HG03439 (cell line): ENCODE measurements around the gene TRPC1.
"Not testable (repeated sequence)": the region's sequence is repeated elsewhere in the genome, so short reads cannot be mapped to it uniquely, and the experiment has no call there.

Source experiments
- ATAC-seq: cut with Tn5 transposase; IDR thresholded peaks from one replicate; pipeline ENCODE4 v1.9.1; 2021; ENCODE audit warnings: mild to moderate bottlenecking, moderate library complexity; ENCODE audit not compliant: unreplicated experiment

TRPC1 gene

DNA sequence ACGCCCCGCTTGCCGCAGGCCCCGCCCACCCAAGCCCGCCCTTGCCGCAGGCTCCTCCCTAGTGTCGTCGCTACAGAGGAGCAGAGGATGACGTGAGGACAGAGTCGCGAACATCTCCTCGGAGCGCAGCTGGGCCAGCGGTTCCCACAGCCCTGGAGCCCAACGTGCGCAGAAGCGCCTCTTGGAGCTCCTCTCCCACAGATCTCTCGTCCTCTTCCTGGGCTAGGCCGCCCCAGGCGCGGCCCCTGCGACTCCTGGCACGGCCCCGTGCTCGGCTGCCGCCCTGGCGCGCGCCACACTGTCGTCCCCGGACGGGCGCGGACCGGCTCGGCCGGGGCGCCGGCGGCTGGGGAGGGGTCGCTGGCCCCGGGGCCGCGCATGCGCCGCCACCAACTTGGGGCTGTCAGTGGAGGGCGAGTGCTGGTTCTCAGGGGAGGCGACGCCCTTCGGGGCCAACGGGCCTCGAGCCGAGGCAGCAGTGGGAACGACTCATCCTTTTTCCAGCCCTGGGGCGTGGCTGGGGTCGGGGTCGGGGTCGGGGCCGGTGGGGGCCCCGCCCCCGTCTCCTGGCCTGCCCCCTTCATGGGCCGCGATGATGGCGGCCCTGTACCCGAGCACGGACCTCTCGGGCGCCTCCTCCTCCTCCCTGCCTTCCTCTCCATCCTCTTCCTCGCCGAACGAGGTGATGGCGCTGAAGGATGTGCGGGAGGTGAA, at the start of gene TRPC1:
TSS of gene TRPC1 (plus strand) at position 67 of the 714 bp plus-strand sequence. CDS start at position 593, 526 bp downstream.
- peak; percentile 96 for ATAC-seq

DNA sequence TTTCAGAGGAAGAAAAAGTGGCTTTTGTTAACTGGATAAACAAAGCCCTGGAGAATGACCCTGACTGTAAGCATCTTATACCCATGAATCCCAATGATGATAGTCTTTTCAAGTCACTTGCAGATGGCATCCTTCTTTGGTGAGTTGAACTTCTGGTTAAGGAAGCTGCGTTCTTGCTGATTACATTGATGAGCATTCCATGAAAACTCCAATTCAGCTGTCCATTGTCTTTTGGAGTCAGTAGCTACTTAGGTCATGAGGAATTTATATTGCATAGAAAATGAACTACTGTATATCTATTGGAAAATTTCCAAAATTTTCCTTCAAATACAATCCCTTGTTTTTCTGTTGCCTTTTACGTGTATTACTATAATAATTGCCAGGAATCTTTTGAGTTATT, 47.7 kb upstream of the TRPC1 start:
- no peak for ATAC-seq

DNA sequence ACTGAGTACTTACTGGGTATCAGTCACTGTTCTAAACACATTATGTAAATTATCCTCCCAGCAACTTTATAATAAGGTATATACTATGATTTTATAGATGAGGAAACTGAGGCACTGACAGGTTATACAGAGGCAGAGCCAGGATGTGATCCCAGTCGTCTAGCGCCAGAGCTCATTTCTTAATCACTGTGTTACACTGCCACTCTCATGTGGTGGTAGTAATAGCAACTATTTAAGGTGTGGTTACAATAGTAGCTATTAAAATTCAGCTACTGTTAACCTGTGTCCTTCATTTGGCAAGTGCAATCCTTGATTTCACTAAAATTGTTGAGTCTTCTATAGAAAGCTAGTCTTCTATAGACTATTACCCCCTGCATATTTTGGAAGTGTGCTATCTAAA, 43.1 kb upstream of the TRPC1 start:
- no peak for ATAC-seq

DNA sequence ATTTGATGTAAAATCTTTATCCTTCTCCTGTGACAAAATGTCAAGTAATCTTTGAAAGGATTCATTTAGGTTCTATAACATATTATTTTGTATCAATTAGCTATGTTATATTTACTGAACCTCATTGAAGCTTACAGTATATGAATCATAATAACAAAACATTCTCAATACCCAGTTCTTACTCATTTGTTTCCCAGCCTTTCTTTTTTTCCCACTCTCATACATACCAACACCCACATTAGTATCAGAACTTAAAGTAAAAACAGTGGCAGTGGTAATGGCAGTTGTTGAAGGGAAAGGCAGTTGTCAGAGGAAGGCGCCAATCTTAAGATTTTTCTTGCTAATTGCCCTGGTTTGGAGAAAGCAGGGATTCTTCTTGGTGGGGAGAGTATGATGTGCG, 33.2 kb upstream of the TRPC1 start:
- ATAC-seq: no peak

DNA sequence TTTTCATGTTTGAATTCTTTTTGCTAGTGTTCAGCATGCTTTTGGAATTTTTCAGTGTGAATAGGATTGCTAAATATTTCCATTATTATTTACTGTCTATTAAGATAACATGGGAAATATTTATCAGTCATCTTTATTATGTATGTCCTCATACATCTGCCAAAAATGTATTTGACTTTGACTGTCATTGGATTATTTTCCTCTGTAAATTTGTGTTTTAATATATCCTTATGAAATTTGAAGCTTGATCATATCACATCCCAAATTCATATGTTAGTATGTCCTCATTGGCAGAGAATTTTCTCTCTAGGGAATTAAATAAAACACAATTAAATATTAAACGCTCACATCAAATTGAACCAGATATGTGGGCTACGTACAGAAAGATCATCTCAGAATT, 32.3 kb upstream of the TRPC1 start:
- ATAC-seq: no peak

DNA sequence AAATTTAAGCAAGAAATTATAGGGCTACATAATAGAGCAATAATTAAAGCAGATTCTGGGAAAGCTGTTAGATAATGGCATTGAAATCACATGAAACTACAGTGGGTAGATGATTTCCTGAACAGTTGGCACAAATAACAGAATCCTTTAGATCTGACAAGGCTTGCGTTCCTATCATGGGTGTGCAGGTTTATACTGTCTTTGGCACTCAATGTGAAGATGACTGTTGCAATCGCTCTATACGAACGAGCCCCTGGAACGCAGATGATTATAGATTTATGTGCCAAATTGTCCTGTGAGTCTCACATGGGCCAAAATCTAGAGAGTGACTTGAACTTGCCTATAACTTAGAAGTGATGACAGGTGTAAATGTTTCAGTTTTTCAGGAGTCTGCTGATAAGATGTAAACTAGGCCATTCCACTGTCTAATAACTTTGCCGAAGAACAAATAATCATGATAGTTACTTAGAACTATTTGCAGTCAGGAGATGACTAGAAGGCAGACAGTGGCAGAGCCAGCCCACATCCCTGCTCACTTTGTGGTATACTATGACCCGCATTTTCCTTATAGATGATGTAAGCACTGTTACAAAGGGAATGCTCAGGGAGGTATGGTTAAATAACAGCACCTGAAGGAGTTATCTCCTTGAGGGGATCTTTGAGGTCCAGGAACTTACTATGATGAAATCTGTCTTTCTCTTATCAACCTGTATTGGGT, 30.5 kb upstream of the TRPC1 start:
- ATAC-seq: no peak

DNA sequence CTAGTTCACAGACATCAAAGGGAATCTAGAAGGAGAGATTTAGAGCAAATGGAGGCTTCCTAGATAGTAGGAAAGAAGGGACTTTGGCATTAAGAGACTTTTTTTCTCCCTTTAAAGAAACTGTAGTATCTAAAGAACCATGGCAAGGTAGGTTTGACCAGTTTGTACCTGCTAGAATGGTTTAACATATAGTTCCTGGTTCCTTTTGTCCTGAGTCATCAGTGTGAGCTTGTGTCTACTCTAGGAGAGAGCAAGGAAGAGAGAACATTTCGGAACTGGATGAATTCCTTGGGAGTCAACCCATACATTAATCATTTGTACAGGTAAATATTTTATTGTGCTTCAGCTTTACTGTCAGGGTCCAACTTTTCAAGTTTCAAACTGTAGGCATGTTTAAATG, 29.6 kb upstream of the TRPC1 start:
- ATAC-seq: no peak

DNA sequence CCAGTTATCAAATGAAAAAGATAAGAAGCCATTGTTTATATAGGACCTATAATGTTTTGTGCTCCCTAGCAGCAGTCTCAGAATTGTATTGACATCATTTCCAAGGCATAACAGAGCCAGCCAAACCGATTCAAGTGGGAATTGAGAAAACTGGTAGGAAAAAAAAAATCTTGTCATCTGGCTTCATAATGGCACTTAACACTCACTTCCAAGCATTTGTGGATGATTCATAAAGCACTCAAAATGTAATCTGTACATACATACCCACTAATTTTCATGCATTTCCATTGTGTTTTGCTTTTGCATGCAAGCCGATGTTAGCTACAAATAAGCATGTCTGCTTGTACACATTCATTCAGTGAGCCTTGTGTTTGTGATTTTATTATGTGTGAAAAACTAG, 18.6 kb upstream of the TRPC1 start:
- ATAC-seq: no peak

DNA sequence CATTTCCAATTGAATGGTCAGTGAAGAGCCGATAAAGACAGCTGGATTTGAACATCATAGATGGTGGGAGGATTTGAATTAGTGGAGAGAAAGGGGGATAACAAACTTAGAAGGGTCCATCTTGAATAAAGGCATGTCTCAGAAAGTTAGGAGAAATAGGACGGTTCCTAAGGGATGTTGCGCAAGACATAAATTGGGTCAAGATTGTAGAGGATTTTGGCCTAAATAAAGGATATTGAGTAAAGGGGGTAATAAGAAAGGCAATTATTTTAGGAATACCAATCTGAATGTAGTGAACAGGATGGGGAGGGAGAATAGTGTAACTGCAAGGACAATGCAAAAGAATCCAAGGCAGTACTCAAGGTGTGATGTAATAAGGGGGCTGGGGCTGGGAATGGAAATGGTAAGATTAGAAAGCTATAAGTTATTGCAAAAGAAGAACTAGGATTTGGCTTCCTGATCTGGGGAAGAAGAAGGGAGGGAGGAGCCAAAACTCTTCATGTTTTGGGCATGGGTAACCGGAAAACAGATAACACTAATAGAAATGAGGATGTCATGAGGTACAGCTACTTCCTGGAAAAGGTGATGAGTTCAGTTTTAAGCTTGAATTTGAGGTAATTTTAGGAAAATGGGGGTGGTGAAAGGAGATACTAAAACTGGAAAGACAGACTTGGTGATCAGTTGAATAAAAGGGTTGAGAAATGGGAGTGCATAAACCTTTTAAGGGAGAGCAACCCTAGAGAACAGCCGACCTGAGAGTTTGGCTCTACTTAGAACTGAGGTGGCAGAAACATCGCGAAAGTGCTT, 17.3 kb upstream of the TRPC1 start:
- ATAC-seq: no peak

DNA sequence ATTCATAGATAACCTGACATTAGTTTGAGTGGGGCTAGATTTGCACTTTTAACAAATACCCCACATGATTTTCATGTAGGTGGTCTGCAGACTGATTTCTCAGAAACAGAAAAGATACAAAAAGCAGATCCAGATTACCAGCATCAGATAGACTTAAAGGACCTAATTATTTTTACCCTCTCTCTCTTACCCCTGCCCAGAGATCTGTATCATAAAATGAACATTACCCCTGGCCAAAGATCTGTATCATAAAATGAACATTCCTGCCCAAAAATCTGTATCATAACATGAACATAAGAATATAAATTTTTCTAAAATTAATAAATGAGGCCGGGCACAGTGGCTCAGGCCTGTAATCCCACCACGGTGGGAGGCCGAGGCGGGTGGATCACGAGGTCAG, 14.6 kb upstream of the TRPC1 start:
- ATAC-seq: no peak

DNA sequence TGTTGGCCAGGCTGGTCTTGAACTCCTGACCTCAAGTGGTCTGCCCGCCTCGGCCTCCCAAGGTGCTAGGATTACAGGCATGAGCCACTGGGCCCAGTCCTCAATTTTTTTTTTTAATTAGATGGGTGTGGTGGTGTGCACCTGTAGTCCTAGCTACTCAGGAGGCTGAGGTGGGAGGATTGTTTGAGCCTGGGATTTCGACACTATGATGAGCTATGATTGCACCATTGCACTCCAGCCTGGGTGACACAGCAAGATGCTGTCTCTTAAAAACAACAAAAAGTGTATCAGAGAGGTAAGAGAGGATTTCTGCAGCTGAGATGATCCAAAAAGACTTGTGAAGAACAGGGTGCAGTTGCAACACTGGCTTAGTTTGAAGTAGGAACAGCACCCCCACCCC, 9.0 kb upstream of the TRPC1 start:
- ATAC-seq: not testable (repeated sequence)

DNA sequence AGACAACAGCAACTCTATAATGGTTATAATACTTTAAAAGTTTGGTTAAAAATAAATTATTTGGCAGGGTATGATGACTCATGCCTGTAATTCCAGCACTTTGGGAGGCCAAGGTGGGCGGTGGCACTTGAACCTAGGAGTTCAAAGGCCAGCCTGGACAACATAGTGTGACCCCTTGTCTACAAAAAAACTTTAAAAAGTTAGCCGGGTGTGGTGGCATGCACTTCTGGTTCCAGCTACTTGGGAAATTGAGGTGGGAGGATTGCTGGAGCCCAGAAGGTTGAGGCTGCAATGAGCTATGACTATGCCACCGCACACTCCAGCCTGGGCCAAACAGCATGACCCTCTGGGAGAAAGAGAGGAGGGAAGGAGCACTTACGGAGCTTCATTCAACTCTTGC, 7.7 kb upstream of the TRPC1 start:
- ATAC-seq: no peak

DNA sequence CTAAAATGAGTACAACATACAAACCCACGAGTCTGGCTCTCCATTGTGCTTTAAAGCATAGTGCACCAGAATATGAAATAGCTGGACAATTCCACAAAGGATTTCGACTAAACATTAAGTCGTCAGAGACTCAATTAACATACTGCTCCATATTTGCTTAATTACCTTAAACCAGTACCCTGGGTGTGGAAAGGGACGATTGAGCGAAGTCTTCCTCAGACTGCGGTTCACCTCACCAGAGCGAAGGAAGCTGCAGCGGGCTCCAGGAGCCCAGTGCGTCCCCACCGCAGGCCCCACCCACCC, 218 bp upstream of the TRPC1 start:
- ATAC-seq: no peak

DNA sequence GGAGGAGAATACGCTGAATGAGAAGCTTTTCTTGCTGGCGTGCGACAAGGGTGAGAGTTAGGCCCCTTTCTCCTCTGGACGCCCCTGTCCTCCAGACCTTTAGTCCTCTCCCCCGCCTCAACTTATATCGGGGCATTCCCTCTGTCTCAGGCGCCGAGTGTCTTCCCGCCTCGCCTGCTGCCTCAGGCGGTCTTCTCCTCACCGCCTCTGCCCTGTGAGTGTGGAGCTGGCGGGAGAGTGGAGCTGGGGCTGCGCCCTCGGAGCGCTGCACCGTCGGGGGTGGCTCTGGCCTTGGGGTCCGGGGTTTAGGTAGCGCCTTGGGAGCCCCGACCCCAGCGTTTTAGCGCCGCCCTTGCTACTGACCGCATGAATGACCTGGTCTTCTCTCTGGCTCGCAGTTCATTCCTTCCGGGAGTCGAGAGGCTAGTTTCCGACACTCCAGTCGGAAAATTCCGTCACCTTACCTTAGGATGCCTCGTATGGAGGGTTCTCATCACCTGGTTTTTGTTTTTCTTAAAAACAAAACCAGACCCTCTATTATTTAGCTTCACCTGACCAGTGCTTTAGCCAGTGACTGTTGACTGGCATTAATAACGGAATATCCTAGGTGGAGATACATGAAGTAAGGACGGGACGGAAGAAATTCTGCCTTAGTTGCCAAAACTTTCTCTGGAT, 985 bp downstream of the TRPC1 start:
- peak; percentile 23 for ATAC-seq

DNA sequence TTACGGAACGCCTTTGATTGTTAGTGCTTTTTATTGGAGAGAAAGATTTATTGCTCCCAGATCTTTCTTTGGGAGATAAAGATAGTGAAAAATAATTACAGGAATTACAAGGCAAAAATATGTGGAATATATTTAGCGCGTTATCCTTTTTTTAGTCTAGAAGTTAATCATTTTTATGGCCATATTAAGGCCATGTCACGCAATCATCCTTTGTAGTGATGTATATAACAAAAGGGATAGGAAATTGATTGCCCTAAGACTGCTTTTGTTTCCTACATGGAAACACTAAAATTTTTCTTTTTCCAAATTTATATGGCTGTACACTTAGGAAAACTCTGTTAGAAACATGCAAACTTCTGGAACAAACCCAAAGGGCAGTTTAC, 1.5 kb downstream of the TRPC1 start:
- no peak for ATAC-seq

DNA sequence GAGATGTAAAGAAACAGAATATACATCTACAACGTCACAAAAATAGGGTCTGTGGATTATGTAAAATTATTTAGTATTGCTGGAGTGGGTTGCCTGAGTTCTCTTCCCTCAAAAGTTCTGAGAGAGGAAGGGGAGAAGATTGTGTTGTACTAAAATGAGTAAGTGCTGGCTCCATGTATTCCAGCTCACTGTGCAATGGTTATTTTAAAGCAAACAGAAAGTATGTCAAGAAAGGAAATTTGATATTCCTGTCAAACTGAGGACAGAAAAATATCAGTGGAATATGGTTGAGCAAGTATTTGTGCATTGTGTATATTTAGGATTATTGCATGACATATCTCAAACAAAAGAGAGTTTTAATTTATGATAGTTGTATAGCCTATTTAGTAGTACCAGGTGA, 2.2 kb downstream of the TRPC1 start:
- ATAC-seq: no peak

DNA sequence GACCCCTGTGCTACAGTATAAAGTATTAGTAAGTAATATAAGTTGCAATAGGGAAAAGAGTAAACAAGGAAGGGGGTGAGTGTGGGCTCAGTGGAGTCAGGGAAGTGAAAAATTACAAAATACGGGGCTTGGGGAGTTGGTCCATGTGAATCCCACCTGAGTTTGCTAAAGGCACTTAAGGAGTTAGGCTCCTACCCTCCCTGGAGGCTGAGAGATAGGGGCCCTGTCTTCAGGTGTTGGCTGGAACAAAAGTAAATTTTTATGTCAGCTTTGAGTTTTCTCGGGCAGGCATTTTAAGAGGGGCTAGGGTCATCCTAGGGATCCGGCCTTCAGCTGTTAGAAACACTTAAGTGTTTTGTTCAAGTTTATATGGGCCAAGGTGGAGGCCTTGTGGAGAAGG, 8.2 kb downstream of the TRPC1 start:
- ATAC-seq: no peak

DNA sequence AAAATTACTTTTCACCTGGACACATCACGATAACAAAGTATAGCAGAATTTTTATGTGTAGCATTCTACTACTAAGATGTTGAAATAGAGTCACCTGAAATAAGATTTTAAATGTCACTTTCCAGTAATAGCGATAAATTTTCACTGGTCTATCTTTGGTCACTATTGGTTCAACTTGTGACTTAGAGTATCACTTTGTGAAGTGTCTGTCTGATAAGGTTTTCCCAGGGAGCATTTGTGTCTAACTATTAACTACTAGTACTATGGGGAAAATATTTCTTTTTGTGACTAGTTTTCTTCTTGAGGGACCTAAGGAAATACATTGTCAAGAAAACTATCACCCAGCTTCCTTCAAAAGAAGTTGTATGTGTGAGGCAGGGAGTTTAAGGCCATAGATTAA, 11.0 kb downstream of the TRPC1 start:
- no peak for ATAC-seq

DNA sequence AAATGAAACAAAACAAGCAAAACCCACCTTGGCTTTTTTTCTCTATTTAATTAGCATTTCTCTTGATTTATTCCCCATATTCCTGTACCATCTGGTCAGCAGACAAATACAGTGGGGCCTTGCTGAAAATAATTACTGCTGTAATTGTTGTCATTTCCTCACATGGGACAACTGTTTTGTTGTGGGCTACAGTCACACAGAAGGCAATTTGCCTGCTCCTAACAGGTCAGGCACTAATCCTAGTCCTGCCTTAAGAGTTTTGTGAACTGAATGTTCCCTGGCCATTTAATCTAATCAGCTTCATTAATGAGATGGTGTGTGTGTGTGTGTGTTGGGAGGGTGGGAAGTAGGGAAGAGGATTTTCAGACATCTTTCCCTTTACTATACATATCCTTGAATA, 11.6 kb downstream of the TRPC1 start:
- no peak for ATAC-seq

DNA sequence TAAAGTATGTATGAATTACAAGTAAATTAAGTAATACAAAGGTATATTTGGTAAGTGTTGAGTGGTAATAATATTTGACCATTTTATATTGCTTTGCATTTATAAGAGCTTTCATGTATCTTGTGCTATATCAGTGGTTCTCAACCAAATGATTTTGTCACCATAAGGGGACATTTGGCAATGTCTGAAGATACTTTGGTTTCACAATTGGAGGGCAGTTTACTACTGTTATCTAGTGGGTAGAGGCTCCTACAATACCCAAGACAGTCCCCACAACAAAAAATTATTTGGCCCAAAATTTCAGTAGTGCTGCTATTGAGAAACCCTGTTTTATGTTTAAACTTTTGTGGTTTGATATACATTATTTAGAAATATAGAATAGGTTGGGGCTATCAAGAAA, 14.6 kb downstream of the TRPC1 start:
- ATAC-seq: no peak

DNA sequence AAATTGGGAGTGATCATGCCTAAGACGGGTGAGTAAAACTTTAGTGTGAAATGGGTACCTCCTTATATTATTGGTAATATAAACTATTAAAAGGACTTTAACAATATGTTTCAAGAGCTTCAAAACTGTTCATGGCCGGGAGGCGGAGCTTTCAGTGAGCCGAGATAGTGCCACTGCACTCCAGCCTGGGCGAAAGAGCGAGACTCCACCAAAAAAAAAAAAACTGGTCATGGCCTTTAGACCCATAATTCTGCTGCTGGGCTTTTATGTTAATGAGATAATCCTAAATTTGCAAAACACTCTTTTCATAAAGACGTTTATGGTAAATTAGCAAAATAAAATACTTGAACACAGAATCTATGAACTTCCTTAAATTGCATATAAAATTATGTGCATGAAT, 22.8 kb downstream of the TRPC1 start:
- ATAC-seq: no peak

DNA sequence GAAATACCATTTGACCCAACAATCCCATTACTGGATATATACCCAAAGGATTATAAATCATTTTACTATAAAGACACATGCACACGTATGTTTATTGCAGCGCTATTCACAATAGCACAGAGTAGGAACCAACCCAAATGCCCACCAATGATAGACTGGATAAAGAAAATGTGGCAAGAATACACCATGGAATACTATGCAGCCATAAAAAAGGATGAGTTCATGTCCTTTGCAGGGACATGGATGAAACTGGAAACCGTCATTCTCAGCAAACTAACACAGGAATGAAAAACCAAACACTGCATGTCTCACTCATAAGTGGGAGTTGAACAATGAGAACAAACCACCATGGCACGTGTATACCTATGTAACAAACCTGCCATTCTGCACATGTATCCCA, 26.7 kb downstream of the TRPC1 start:
- not testable (repeated sequence) for ATAC-seq
